Activated naive CD4-positive, alpha-beta T cell treated with Interleukin-2 at 50 U/mL for 16 hours (primary cell): Measurements from ENCODE around the gene F8.
"Not testable (repeated sequence)": the region's sequence is repeated elsewhere in the genome, so short reads cannot be mapped to it uniquely, and the experiment has no call there.

Experiments used
- DNase-seq: peaks from one replicate; pipeline ENCODE4 v3.0.0-alpha.2; 2020

F8 gene

DNA sequence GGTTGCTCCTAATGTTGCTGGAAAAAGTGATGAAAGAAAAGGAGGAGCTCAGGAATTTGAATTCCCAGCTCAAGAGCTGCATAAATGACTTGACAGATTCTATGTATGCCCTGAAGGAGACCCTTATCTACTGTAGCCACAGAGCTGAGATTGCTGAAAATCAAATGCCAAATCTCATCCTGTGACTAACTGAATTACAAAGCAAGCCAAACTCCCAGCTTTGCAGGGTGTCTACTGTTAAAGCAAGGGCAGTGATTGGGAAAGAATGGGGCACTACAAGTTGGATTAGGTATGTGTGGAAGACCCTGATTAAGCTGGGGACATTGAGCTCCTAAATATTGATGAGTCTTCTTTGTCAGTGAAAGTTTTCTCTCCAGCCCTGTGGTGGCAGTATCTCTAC is 167.3 kb downstream of the F8 start:
- DNase-seq: no peak

DNA sequence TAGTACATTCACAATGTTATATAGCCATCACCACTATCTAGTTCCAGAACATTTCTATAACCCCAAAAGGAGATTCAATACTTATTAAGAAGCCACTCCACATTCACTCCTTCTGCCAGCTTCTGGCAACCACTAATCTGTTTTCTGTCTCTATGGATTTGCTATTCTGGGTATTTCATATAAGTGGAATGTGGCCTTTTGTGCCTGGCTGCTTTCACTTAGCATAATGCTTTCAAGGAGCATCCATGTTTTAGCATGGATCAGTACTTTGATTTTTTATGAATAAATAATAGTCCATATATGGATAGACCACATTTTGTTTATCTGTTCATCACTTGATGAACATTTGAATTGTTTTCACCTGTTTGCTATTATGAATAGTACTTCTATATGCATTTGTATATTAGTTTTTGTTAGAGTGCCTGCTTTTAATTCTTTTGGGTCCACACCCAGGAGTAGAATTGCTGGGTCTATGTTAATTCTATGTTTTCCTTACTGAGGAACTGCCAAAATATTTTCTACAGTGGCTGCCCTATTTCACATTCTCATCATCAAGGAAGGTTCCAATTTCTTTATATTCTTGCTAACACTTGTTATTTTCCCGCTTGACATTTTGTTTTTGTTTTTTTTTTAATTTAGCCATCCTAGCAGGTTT is 171.4 kb downstream of the F8 start:
- no peak for DNase-seq

DNA sequence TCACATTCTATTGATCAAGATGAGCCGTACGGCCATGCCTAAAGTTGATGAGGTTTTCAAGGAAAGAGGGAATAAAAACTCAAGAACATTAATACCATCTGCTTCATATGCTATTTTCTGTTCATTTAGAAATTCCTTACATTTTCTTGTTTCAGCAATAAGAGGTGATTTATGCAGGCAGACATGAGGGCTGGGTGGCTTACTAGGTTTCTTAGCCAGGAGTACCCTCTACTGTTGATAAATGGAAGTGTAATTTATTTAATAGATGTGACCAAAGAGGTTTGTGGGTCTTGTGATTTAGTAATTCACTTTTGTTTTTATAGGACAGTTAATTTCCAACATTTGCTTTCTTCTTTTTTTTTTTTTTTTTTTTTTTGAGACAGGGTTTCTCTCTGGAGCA is 181.7 kb downstream of the F8 start:
- DNase-seq: no peak

DNA sequence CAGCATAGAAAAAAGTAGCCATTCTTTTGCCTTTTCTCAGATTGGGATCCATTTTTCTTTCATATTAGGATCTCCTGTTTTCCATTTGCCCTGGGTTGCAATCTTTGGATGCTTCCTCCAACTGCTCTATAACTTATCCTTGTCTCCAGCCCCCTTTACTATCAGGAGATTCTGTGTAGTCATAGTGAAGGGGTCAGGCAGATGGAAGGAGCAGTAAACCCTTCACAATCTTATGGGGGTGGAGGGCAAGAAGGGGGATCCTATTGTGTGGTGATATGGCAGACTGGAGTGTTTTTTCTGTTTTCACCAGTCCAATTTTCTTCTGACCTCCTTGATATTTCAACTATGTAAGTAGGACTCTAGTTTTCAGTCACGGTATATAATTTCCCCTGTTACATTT is 186.4 kb downstream of the F8 start:
- no peak for DNase-seq

GRCh38 chrX:154834562-154834961 is 188.0 kb downstream of the F8 start, which contains the start of gene SMIM9:
Gene SMIM9 (minus strand): TSS chrX:154834662. CDS start chrX:154830856, 3,806 bp downstream.
- no peak for DNase-seq

GRCh38 chrX:154833746-154834274 is 188.7 kb downstream of the F8 start:
- DNase-seq: no peak

GRCh38 chrX:154829926-154830442 is 192.5 kb downstream of the F8 start:
- DNase-seq: no peak

DNA sequence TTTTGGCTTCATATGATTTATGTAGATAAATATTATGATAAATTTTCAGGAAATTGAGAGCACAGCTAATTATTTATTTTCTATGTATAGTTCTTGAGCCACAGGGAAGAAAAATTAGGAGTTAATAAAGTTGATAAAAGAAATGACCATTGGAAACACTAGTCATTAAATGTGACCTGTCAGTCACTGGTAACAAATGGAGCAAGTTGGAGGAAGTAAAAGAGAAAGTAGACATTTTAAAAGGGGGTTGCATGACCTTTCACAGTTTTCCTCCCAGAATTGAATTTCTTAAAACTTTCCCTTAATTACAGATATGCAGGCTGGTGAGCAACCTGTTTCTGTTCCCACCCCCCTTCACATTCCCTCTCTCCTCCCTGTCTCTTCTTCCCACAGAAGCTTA is 193.4 kb downstream of the F8 start:
- no peak for DNase-seq

DNA sequence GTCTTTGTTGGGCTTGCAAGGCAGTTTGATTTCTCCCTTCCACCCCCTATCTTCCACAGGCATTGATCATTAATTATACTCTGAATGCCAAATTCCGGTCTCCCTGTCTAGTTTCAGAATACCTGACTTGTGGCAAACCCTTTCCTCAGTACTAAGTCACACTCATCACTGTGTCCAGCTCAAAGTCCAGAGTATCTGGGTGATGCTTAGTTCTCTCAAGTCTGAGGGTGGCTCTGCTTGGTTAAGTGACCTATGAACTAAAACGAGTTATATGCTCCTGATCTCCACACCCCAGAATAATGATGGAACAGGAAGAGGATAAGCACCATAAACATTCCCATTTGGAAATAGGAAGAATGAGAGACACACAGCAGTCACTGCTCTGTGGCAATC is 194.5 kb downstream of the F8 start:
- no peak for DNase-seq

DNA sequence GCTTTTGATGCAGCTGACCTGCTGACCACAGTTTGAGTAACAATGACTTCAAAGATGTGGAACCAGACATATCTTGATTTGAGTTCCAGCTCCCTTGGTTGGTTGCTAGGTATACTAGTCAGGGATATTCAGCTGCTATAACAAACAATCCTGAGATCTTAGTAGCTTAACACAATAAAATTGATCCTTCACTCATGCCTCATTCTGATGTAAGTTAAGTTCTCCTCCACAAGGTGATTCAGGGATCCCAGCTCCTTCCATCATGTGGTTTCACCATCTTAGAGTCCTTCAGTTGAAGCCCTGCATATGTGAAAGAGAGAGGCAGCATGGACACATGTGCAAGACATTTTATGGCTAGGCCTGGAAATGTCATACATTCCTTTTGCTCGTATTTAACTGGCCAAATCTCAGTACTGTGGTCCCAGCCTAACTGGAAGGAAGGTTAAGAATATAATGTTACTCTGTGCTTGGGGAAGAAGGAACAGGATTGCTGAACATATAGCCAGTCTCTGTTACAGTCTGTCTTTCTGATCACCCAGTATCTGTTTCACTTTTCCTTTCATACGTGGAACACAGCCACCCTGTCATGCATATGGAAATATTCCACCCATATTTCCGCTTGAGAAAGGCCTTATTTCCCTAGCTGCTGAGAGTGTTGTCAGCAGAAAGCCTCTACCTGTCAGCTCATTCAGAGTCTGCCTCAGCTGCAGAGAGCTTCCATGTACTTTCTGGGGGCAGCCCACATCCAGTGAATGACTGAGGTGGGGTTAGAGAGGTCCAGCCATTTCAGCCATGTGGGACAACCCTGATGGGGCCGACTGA is 195.1 kb downstream of the F8 start:
- DNase-seq: no peak

DNA sequence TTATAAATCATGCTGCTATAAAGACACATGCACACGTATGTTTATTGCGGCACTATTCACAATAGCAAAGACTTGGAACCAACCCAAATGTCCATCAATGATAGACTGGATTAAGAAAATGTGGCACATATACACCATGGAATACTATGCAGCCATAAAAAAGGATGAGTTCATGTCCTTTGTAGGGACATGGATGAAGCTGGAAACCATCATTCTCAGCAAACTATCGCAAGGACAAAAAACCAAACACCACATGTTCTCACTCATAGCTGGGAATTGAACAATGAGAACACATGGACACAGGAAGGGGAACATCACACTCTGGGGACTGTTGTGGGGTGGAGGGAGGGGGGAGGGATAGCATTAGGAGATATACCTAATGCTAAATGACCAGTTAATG is 196.9 kb downstream of the F8 start:
- DNase-seq: not testable (repeated sequence)

DNA sequence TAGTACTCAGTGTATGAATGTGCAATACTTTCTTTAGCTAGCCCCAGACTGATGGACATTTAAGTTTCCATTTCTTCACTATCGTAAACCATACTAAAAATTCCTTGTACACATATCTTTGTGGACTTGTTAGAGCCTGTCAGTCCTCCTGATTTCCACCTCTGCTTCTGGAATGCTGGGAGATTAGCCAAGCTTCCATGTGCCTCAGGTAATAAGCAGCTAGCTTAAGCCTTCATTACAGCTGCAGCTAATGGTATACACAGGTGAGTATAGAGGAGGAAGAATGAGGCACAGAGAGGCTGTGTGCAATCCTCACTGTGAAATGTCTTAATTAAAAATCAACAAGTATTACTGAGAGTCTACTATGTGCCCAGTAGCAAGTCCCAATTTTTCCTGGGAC is 197.9 kb downstream of the F8 start:
- DNase-seq: no peak

- no peak for DNase-seq
Measured at GRCh38 chrX:154822029-154822428, 200.5 kb downstream of the F8 start.

- no peak for DNase-seq
Measured at GRCh38 chrX:154821523-154821922, 201.0 kb downstream of the F8 start.

GRCh38 chrX:154819771-154820341 is 202.7 kb downstream of the F8 start:
- no peak for DNase-seq

- no peak for DNase-seq
Measured at GRCh38 chrX:154818916-154819770, 203.4 kb downstream of the F8 start.

DNA sequence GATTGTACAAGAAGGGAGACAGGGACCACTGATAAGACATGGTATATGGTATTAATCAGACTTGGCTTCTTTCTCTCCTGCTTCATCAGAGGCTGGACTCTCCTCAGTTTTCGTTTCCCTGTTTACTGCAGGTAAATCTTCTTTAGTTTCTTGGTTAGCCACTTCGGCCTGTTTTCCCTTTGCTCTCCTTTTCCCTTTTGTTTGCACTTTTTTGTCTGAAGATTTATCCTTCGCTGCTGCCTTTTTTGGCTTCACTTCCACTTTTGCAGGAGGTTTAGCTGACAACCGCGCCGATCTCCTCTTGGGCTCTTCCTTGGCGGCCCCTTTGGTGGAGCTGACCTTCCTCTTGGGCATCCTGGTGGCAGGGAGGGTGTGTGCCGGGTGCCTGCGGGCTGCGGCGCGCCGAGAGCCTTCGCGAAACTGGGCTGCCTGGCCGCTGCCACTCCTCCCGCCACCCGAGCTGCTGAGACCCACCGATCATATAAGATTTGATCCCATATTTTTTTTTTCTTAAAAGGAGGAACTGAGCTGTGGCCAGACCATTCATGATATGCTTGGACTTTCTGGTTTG is 205.4 kb downstream of the F8 start:
- not testable (repeated sequence) for DNase-seq

DNA sequence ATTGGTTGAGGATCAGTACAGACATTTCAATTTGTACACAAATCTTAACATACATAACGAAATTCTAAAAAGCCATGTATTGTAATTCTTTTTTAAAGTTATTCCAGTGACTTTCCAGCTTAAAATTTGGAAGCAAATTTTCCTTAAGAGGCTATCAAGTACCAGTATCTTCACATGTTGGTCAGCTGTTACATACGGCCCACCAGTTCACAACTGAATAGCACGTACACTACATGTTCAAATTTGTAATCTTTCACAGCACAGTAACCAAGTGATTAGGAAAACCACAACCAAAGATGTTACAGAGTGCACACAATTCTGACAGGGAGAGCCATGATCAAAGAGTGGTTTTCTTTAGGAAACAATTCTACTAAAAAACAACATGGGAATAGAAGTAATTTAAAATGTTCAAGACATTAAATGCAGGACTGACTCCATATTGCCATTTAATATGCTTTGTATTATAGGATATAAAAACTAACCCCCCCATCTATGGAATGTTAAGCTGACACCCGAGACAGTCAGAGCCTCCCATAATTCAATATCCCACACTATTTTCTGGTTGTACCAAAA is 206.1 kb downstream of the F8 start:
- not testable (repeated sequence) for DNase-seq

DNA sequence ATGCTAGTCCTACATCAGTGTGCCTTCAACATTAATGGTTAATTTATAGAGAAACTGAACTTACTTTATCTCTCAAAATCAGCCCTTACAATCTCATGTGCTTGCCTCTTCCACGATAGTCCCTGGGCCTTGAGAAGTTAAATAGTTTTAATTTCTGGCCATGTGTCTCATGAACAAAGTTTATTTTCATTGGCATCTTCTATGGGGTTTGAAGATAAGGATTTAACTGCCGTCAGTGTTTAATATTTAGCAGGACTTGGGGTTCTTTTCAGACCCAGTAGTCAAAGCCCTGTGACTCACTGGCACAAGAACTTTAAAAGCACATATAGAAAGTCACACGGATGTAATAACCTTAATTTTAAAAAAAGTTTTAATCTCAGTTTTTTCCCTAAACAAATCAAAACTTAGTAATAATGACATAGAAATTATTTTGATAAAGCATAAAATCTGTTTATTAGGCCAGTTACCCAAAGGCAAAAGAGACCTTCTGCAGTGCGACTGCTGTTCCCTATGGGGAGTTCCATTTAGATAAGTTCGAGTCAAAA is 207.2 kb downstream of the F8 start:
- DNase-seq: no peak

GRCh38 chrX:154813801-154814200 is 208.7 kb downstream of the F8 start:
- DNase-seq: no peak

- no peak for DNase-seq
Measured at GRCh38 chrX:154812341-154813101, 210.0 kb downstream of the F8 start.
